ENCODE measurements around the gene PPP2R2B. TPM values are rescaled to one million over a fixed set of nuclear protein-coding genes. Genes with fewer than 3 reads are reported as not detected.

Gene PPP2R2B
- total and polyA plus RNA-seq, 7 donors, result 0.03 to 0.71 (median 0.11) TPM; not detected in 1

DNA sequence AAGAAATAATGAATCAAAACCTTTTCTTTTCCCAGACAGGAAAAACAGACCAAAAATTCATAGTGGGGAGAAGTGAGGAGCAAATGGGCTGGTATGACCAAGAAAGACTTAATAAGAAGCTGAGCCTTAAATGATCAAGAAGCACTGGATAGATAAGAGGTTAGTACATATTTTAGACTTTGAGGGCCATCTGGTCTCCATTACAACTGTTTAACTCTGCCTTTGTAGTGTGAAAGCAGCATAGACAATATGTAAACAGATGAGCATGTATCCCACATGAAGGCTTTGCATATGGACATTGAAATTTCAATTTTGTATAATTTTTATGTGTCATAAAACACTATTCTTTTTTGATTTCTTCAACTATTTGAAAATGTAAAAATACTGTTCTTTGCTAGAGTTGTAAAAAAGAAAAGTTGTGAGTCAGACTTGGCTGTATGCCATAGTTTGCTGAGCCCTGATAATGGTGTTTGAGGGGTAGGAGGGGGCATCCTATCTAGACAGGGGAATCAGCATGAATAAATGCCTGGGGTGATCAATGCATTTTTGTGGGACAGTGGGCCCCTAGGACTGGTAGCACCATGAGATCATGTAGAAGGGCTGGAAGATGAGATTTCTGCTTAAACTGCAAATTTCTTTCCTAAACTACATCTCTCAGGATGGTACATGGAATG, 270.8 kb downstream of the PPP2R2B start:
- TF ChIP-seq, protein P1, sequence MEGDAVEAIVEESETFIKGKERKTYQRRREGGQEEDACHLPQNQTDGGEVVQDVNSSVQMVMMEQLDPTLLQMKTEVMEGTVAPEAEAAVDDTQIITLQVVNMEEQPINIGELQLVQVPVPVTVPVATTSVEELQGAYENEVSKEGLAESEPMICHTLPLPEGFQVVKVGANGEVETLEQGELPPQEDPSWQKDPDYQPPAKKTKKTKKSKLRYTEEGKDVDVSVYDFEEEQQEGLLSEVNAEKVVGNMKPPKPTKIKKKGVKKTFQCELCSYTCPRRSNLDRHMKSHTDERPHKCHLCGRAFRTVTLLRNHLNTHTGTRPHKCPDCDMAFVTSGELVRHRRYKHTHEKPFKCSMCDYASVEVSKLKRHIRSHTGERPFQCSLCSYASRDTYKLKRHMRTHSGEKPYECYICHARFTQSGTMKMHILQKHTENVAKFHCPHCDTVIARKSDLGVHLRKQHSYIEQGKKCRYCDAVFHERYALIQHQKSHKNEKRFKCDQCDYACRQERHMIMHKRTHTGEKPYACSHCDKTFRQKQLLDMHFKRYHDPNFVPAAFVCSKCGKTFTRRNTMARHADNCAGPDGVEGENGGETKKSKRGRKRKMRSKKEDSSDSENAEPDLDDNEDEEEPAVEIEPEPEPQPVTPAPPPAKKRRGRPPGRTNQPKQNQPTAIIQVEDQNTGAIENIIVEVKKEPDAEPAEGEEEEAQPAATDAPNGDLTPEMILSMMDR (IDR thresholded peaks at IDR 0.05), result no peak
- H3K27ac ChIP-seq, result no peak overlapping the region
- intact Hi-C loops (cut with DNase I), result no loop called here
- ATAC-seq, result no peak
- H3K4me3 ChIP-seq, result no peak overlapping the region
- H3K36me3 ChIP-seq (ENCODE audit: insufficient read depth in 1 of 2, low read depth in 1 of 2), result no peaks in the 10 kb centered on the region
- H3K9me3 ChIP-seq, result no peaks in the 10 kb centered on the region
- no peak for DNase-seq
- peaks cover 0 to 2% (median 0%) of the 10 kb centered on the region in 3 donors for H3K27me3 ChIP-seq (ENCODE audit: insufficient read depth in 3 of 3, low read length in 2 of 3)
- no peaks in the 10 kb centered on the region for H3K4me1 ChIP-seq

DNA sequence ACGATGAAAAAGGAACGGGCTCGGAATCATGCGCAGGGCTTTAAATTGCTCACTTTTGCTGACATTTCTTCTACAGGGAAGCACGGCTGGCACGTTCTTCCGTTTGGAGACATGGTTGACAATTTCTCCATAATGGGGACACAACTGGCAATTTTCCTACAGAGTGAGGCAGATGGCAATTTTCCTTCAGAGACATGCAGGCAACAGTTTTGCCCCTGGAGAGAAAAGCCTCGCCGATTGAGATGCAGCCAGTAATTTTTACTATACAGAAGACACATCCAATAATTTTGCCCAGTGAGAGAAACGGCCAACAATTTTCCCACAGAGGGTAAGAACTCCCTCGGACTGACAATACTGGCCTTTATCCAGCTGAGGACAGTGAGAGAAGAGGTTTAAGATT, 271.7 kb downstream of the PPP2R2B start:
- no peak overlapping the region for H3K4me3 ChIP-seq
- H3K4me1 ChIP-seq, result no peaks in the 10 kb centered on the region
- H3K27ac ChIP-seq, result no peak overlapping the region
- H3K9me3 ChIP-seq, result no peaks in the 10 kb centered on the region
- DNase-seq (no peak), ATAC-seq (no peak)
- intact Hi-C loops (cut with DNase I), result no loop called here
- TF ChIP-seq, protein P1 (IDR thresholded peaks at IDR 0.05), result no peak
- no peaks in the 10 kb centered on the region for H3K36me3 ChIP-seq (ENCODE audit: insufficient read depth in 1 of 2, low read depth in 1 of 2)
- H3K27me3 ChIP-seq (ENCODE audit: insufficient read depth in 3 of 3, low read length in 2 of 3), result peaks cover 0 to 2% (median 0%) of the 10 kb centered on the region in 3 donors
- 80 to 87% (median 81%) methylated on average over 11 of the region's 11 CpGs for WGBS, 3 donors

DNA sequence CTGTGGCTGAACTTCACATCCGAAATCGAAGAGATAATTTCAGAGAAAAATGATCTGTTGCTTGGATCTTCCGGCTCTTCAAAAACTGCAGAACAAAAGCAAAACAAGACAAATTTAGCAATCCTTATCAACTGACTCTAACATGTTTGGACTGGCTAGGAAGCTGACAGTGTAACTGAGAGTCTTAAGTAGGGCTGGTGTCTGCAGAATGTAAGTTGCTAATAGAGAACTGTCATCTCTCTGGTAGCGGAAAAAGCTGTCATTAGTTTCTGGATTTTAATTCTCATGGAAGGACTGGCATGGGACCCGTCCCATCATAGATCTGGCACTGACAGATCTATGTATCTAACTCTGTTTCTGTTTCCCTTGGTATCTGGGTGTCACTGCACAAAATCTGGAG, 278.2 kb downstream of the PPP2R2B start:
- ATAC-seq, result no peak
- no peaks in the 10 kb centered on the region for H3K9me3 ChIP-seq
- TF ChIP-seq, protein P1 (IDR thresholded peaks at IDR 0.05), result no peak
- no peak overlapping the region for H3K4me3 ChIP-seq
- no peaks in the 10 kb centered on the region for H3K36me3 ChIP-seq (ENCODE audit: insufficient read depth in 1 of 2, low read depth in 1 of 2)
- H3K4me1 ChIP-seq, result no peaks in the 10 kb centered on the region
- 84 to 87% (median 85%) methylated on average over 5 of the region's 5 CpGs for WGBS, 3 donors
- intact Hi-C loops (cut with DNase I), result no loop called here
- no peaks in the 10 kb centered on the region for H3K27me3 ChIP-seq (ENCODE audit: insufficient read depth in 3 of 3, low read length in 2 of 3)
- no peak overlapping the region for H3K27ac ChIP-seq
- no peak for DNase-seq

DNA sequence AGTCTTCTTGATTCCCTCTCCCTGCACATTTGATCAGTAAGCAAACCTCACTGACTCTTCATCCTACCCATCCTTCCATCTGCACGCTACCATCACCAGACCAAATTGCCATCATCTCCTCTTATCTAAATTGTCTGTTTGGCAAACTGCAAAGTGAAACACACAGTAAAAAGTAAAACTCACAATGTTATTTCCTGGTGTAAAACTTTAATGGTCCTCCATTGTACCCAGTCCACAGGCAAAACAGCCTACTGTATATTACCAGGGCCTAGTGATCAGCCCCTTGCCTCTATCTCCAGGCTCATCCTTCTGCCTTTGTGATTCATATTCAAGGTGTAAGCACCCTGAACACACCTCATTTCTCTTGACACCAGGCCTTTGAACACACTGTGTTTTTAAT, 279.3 kb downstream of the PPP2R2B start:
- no peaks in the 10 kb centered on the region for H3K9me3 ChIP-seq
- 88 to 94% (median 89%) methylated on average over 1 of the region's 1 CpG for WGBS, 3 donors
- TF ChIP-seq, protein P1 (IDR thresholded peaks at IDR 0.05), result no peak
- no peaks in the 10 kb centered on the region for H3K4me1 ChIP-seq
- intact Hi-C loops (cut with DNase I), result no loop called here
- no peak overlapping the region for H3K27ac ChIP-seq
- H3K27me3 ChIP-seq (ENCODE audit: insufficient read depth in 3 of 3, low read length in 2 of 3), result no peaks in the 10 kb centered on the region
- H3K4me3 ChIP-seq, result no peak overlapping the region
- DNase-seq (no peak), ATAC-seq (no peak)
- H3K36me3 ChIP-seq (ENCODE audit: insufficient read depth in 1 of 2, low read depth in 1 of 2), result no peaks in the 10 kb centered on the region

DNA sequence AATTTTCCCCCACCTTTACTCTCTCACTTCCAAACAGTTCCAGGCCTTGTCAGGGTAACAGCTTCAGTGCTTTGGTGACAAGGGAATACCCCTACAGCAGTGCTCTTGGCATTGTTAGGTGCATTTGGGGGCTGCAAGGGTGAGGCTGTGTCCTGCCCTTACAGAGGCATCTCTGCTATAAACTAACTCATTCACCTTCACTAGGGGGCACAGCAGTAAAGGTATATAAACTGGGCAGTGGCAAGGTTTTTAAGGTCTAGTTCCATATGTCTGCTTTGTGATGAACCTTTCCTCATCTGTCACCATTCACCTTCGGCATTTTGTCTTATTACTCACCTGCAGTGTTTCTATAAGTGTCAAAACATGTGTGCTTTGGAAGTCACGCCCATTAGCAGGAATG, 283.5 kb downstream of the PPP2R2B start:
- Histone ChIP-seq H3K27me3 (ENCODE audit: insufficient read depth in 3 of 3, low read length in 2 of 3) (peaks cover 0 to 3% (median 0%) of the 10 kb centered on the region in 3 donors), H3K4me3 (no peak overlapping the region), H3K4me1 (no peaks in the 10 kb centered on the region), H3K9me3 (no peaks in the 10 kb centered on the region), H3K27ac (no peak overlapping the region), H3K36me3 (ENCODE audit: insufficient read depth in 1 of 2, low read depth in 1 of 2) (no peaks in the 10 kb centered on the region)
- DNase-seq (no peak), ATAC-seq (no peak)
- TF ChIP-seq, protein P1 (IDR thresholded peaks at IDR 0.05), result no peak
- 52 to 59% (median 53%) methylated on average over 2 of the region's 2 CpGs for WGBS, 3 donors
- intact Hi-C loops (cut with DNase I), result no loop called here
